SK-N-SH (cell line): ENCODE measurements around the gene WWOX. TPM values are rescaled to one million over a fixed set of nuclear protein-coding genes. Genes with fewer than 3 reads are reported as not detected.

Source experiments
- CTCF ChIA-PET: fragments of 300-600, 350-600 bp; formaldehyde crosslinking; extraction: SDS; loops from one replicate; lab custom pipeline; 2021; lab: Yijun Ruan, JAX
- POLR2A ChIA-PET: fragments of 350-600 bp; sonication (Branson Sonifier 250); formaldehyde crosslinking; extraction: SDS; loops from one replicate; lab custom pipeline; 2020; ENCODE audit warnings: antibody characterized with exemption, inconsistent platforms; lab: Yijun Ruan, JAX
- DNase-seq: peaks from one replicate; pipeline ENCODE4 v3.0.0; 2012
- H2AFZ ChIP-seq: fragments of 200-600 bp; sonication (generic); 2 replicates; pipeline ENCODE4 v1.8.1; 2016; ENCODE audit warnings: antibody characterized with exemption, mild to moderate bottlenecking, low read depth
- H3F3A ChIP-seq: fragments of 200-600 bp; sonication (generic); replicated peaks from 2 replicates; pipeline ENCODE3; 2016; ENCODE audit warnings: antibody characterized with exemption, mild to moderate bottlenecking; ENCODE audit not compliant: insufficient read depth
- H3K27ac ChIP-seq, 2 experiments: fragments of 200-500 bp in 1 of 2; fragments of 200-600 bp in 1 of 2; sonication (Bioruptor generic) in 1 of 2; sonication (generic), shearing (Covaris generic) in 1 of 2; 2 replicates each; pipeline versions ENCODE4 v1.5.1 to v1.6.1; 2014 to 2016; ENCODE audit warnings: low read depth in 2 of 2, inconsistent platforms in 1 of 2, low read length in 1 of 2, mild to moderate bottlenecking in 1 of 2, mixed read lengths in 1 of 2
- H3K27me3 ChIP-seq: fragments of 200-600 bp; sonication (generic), shearing (Covaris generic); 2 replicates; pipeline ENCODE4 v1.6.1; 2016; ENCODE audit warnings: mixed run types; ENCODE audit not compliant: insufficient read depth
- H3K36me3 ChIP-seq, 2 experiments: fragments of 200-500 bp in 1 of 2; fragments of 200-600 bp in 1 of 2; sonication (Bioruptor generic) in 1 of 2; sonication (generic) in 1 of 2; replicated peaks in 1 of 2; 2 replicates each; pipeline versions ENCODE3 to v1.5.1; 2014 to 2016; ENCODE audit warnings: low read length in 1 of 2, mild to moderate bottlenecking in 1 of 2; ENCODE audit not compliant: insufficient read depth in 2 of 2, control insufficient read depth in 1 of 2
- H3K4me1 ChIP-seq, 2 experiments: fragments of 200-500 bp in 1 of 2; fragments of 200-600 bp in 1 of 2; sonication (Bioruptor generic) in 1 of 2; sonication (generic), shearing (Covaris generic) in 1 of 2; 2 replicates each; pipeline versions ENCODE4 v1.5.1 to v1.6.1; 2014 to 2016; ENCODE audit warnings: low read depth in 1 of 2, low read length in 1 of 2, mixed run types in 1 of 2; ENCODE audit not compliant: insufficient read depth in 2 of 2, control insufficient read depth in 1 of 2
- H3K4me2 ChIP-seq: fragments of 200-600 bp; sonication (generic), shearing (Covaris generic); 2 replicates; pipeline ENCODE4 v1.6.1; 2017; ENCODE audit warnings: mixed run types
- H3K4me3 ChIP-seq, 2 experiments: fragments of 200-500 bp in 1 of 2; fragments of 200-600 bp in 1 of 2; sonication (Bioruptor generic) in 1 of 2; sonication (generic), shearing (Covaris generic) in 1 of 2; 2 replicates each; pipeline versions ENCODE4 v1.5.1 to v1.8.1; 2014 to 2016; ENCODE audit warnings: low read depth in 2 of 2, inconsistent platforms in 1 of 2, low read length in 1 of 2, mild to moderate bottlenecking in 1 of 2, mixed read lengths in 1 of 2, moderate library complexity in 1 of 2
- H3K79me2 ChIP-seq: fragments of 200-600 bp; sonication (generic); 2 replicates; pipeline ENCODE4 v1.8.1; 2017; ENCODE audit warnings: mild to moderate bottlenecking; ENCODE audit not compliant: insufficient read depth
- H3K9ac ChIP-seq: fragments of 200-600 bp; sonication (generic); 2 replicates; pipeline ENCODE4 v1.6.1; 2017; ENCODE audit warnings: mixed run types
- H3K9me2 ChIP-seq: fragments of 200-600 bp; sonication (generic); 2 replicates; pipeline ENCODE4 v1.6.1; 2017; ENCODE audit warnings: mixed run types
- H3K9me3 ChIP-seq: fragments of 200-600 bp; sonication (generic); 2 replicates; pipeline ENCODE4 v1.6.1; 2017; ENCODE audit warnings: mixed run types, mild to moderate bottlenecking, moderate library complexity
- H4K20me1 ChIP-seq: fragments of 200-600 bp; sonication (generic); 2 replicates; pipeline ENCODE4 v1.6.1; 2017; ENCODE audit warnings: mild to moderate bottlenecking, mixed run types; ENCODE audit not compliant: insufficient read depth
- FOXM1 ChIP-seq: IDR thresholded peaks from 2 replicates; pipeline ENCODE4 v1.4.0; 2012; ENCODE audit warnings: low read depth, mild to moderate bottlenecking
- GATA2 ChIP-seq: sonication (generic); formaldehyde crosslinking; IDR thresholded peaks from 2 replicates; pipeline ENCODE4 v1.5.0; 2020; ENCODE audit warnings: mild to moderate bottlenecking, missing genetic modification reagents
- MEF2A ChIP-seq: IDR thresholded peaks from 2 replicates; pipeline ENCODE4 v1.4.0; 2012; ENCODE audit warnings: low read depth, borderline replicate concordance
- MXI1 ChIP-seq: IDR thresholded peaks from 2 replicates; pipeline ENCODE4 v1.6.1; 2012; ENCODE audit warnings: mild to moderate bottlenecking, low read depth, low read length, improper control_type of control experiment
- NFIC ChIP-seq: IDR thresholded peaks from 2 replicates; pipeline ENCODE4 v1.4.0; 2012; ENCODE audit warnings: borderline replicate concordance
- NRF1 ChIP-seq: IDR thresholded peaks from 2 replicates; pipeline ENCODE4 v1.6.1; 2012; ENCODE audit warnings: low read depth, mild to moderate bottlenecking, low read length
- RXRA ChIP-seq: IDR thresholded peaks from 2 replicates; pipeline ENCODE4 v1.4.0; 2012; ENCODE audit warnings: low read depth, mild to moderate bottlenecking, borderline replicate concordance
- SIN3A ChIP-seq: IDR thresholded peaks from 2 replicates; pipeline ENCODE4 v1.6.1; 2012; ENCODE audit warnings: low read depth, mild to moderate bottlenecking, low read length, moderate library complexity, borderline replicate concordance
- TAF1 ChIP-seq: IDR thresholded peaks from 2 replicates; pipeline ENCODE4 v1.6.1; 2012; ENCODE audit warnings: low read depth, mild to moderate bottlenecking, low read length, moderate library complexity, borderline replicate concordance
- WGBS: methylation state at CpG from one replicate; pipeline ENCODE4 v1.1.6; 2017; ENCODE audit warnings: low lambda C conversion rate; 5-methylcytosine and 5-hydroxymethylcytosine counted together
- polyA plus RNA-seq, 3 experiments: library from polyadenylated mRNA; depleted of rRNA; stranded (reverse); fragments of >200 nt; gene quantifications; 2 replicates each; pipeline ENCODE4 v1.2.3, GENCODE V29; 2012
- TF ChIP-seq, protein P1 (sequence below): IDR thresholded peaks from 2 replicates; pipeline ENCODE4; 2012
- TF ChIP-seq, protein P2 (sequence below): IDR thresholded peaks from 2 replicates; pipeline ENCODE4 v1.4.0; 2012; ENCODE audit warnings: low read depth, borderline replicate concordance
- TF ChIP-seq, protein P3 (sequence below): IDR thresholded peaks from 2 replicates; pipeline ENCODE4 v1.4.0; 2012; ENCODE audit warnings: low read depth, borderline replicate concordance
- TF ChIP-seq, protein P4 (sequence below): fragments of 150-350 bp; IDR thresholded peaks from 2 replicates; pipeline ENCODE4 v1.6.1; 2017; ENCODE audit warnings: antibody characterized with exemption, low read length, low read depth, borderline replicate concordance

Gene WWOX
- polyA plus RNA-seq, 1 of the 3 experiments (the other 2 are of a cell fraction), result 10.8 TPM

DNA sequence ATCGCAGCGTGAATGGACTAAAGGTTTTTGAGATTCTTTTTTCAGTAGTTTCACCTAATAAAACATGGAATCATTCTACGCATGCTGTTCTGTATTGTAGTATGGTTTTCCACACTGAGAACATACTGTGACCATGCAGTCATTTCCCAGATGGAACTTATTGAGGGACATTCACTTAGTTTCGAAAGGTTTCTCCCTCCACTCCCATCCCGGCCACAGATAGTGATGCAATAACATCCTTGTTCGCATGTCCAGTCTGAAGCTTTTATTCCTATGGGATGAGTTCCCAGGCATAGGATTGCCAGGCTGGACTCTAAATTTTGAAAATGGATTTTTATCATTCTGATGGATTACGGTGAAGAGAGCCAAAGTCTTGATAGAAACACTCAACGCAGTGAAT lies 420.4 kb downstream of the WWOX start:
- no peaks in the 10 kb centered on the region for H3K9me3 ChIP-seq
- H2AFZ ChIP-seq, result no peak overlapping the region
- POLR2A ChIA-PET, result no interaction called here
- no peak overlapping the region for H3K4me3 ChIP-seq
- no peak overlapping the region for H3K4me2 ChIP-seq
- H3K79me2 ChIP-seq, result no peaks in the 10 kb centered on the region
- H3K36me3 ChIP-seq, result no peaks in the 10 kb centered on the region
- TF ChIP-seq MEF2A, result no peak
- no peak for TF ChIP-seq FOXM1
- TF ChIP-seq, protein P1, sequence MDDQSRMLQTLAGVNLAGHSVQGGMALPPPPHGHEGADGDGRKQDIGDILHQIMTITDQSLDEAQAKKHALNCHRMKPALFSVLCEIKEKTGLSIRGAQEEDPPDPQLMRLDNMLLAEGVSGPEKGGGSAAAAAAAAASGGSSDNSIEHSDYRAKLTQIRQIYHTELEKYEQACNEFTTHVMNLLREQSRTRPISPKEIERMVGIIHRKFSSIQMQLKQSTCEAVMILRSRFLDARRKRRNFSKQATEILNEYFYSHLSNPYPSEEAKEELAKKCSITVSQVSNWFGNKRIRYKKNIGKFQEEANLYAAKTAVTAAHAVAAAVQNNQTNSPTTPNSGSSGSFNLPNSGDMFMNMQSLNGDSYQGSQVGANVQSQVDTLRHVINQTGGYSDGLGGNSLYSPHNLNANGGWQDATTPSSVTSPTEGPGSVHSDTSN, result no peak
- no peak for TF ChIP-seq GATA2
- TF ChIP-seq, protein P2, sequence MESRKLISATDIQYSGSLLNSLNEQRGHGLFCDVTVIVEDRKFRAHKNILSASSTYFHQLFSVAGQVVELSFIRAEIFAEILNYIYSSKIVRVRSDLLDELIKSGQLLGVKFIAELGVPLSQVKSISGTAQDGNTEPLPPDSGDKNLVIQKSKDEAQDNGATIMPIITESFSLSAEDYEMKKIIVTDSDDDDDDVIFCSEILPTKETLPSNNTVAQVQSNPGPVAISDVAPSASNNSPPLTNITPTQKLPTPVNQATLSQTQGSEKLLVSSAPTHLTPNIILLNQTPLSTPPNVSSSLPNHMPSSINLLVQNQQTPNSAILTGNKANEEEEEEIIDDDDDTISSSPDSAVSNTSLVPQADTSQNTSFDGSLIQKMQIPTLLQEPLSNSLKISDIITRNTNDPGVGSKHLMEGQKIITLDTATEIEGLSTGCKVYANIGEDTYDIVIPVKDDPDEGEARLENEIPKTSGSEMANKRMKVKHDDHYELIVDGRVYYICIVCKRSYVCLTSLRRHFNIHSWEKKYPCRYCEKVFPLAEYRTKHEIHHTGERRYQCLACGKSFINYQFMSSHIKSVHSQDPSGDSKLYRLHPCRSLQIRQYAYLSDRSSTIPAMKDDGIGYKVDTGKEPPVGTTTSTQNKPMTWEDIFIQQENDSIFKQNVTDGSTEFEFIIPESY, result no peak
- TF ChIP-seq RXRA, result no peak
- no peak for TF ChIP-seq TAF1
- no peak for TF ChIP-seq NRF1
- TF ChIP-seq, protein P3, sequence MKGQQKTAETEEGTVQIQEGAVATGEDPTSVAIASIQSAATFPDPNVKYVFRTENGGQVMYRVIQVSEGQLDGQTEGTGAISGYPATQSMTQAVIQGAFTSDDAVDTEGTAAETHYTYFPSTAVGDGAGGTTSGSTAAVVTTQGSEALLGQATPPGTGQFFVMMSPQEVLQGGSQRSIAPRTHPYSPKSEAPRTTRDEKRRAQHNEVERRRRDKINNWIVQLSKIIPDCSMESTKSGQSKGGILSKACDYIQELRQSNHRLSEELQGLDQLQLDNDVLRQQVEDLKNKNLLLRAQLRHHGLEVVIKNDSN, result no peak
- CTCF ChIA-PET, result no interaction called here
- 78% methylated on average over 8 of the region's 8 CpGs for WGBS
- no peaks in the 10 kb centered on the region for H3F3A ChIP-seq
- no peaks in the 10 kb centered on the region for H4K20me1 ChIP-seq
- H3K4me1 ChIP-seq, result peaks cover 0 to 2% of the 10 kb centered on the region in 2 experiments; a peak in 1 of 4 replicates
- no peak overlapping the region for H3K27ac ChIP-seq
- H3K27me3 ChIP-seq, result no peaks in the 10 kb centered on the region
- DNase-seq, result no peak
- H3K9me2 ChIP-seq, result no peaks in the 10 kb centered on the region
- H3K9ac ChIP-seq, result no peak overlapping the region

DNA sequence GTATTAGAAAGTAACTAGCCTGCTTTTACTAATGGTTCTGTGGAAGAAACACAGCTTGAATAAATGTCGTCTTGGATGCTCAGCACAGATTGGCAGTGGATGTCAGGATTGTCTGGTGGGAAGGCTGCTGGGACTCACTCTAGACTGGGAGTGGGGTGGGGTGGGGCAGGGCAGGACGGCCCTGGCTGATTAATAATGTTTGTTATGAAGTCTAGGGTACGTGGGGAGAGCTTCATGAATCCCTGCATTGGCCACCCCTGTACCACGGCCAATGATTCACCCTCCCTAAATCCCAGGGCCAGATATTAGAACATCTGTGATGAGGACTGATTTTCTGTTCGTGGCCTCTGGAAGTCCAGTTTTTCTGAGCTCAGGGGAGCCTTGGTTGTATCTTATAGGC lies 421.0 kb downstream of the WWOX start:
- Histone ChIP-seq H4K20me1 (no peaks in the 10 kb centered on the region), H3K27me3 (no peaks in the 10 kb centered on the region), H3K79me2 (no peaks in the 10 kb centered on the region), H3K9me2 (no peaks in the 10 kb centered on the region), H3K9me3 (no peaks in the 10 kb centered on the region), H3F3A (no peaks in the 10 kb centered on the region), H3K36me3 (no peaks in the 10 kb centered on the region), H3K4me2 (no peak overlapping the region), H3K4me3 (no peak overlapping the region), H3K9ac (no peak overlapping the region), H2AFZ (no peak overlapping the region), H3K4me1 (peaks cover 0 to 2% of the 10 kb centered on the region in 2 experiments; a peak in 1 of 4 replicates), H3K27ac (no peak overlapping the region)
- TF ChIP-seq MEF2A, result no peak
- TF ChIP-seq MXI1, result no peak
- no peak for TF ChIP-seq NFIC
- TF ChIP-seq, protein P4, sequence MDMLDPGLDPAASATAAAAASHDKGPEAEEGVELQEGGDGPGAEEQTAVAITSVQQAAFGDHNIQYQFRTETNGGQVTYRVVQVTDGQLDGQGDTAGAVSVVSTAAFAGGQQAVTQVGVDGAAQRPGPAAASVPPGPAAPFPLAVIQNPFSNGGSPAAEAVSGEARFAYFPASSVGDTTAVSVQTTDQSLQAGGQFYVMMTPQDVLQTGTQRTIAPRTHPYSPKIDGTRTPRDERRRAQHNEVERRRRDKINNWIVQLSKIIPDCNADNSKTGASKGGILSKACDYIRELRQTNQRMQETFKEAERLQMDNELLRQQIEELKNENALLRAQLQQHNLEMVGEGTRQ, result no peak
- TF ChIP-seq, protein P3, result no peak
- no peak for TF ChIP-seq SIN3A
- TF ChIP-seq, protein P2, result no peak
- no peak for DNase-seq
- CTCF ChIA-PET, result interaction anchor here (0.9 kb wide), 1 partner anchor 14 kb away, joined by 4 read pairs; no protein-coding TSS in a partner anchor
- 50% methylated on average over 5 of the region's 5 CpGs for WGBS
- POLR2A ChIA-PET, result no interaction called here
